Middle frontal gyrus (tissue), 1 donor: ENCODE measurements around the gene DIP2B.

Source experiments
- DNase-seq: peaks from one replicate; pipeline ENCODE4 v3.0.0-alpha.2; 2015; ENCODE audit warnings: low spot score; ENCODE audit errors: extremely low spot score

The DIP2B gene

GRCh38 chr12:50573271-50573670, 68.5 kb downstream of the DIP2B start:
- DNase-seq: no peak

- no peak for DNase-seq
These were observed 70.0 kb downstream of the DIP2B start for GRCh38 chr12:50574601-50575348.

- no peak for DNase-seq
These were observed 75.0 kb downstream of the DIP2B start for GRCh38 chr12:50579757-50580267.

DNA sequence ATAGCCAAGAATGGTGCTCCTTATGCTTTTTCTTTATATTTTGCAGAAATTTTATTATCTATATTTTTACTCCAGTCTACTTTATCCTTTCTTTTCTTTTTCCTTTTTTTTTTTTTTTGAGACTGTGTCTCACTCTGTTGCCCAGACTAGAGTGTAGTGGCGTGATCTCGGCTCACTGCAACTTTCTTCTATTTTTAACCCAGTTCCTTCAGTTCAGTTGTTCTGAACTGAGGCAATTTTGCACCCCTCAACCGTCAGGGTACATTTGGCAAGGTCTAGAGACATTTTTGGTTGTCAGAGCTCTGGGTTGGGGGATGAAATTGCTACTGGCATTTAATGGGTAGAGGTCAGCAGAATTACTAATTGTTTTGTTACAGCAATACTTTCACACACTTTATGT, 75.7 kb downstream of the DIP2B start:
- DNase-seq: no peak

GRCh38 chr12:50581226-50582184, 76.7 kb downstream of the DIP2B start:
- no peak for DNase-seq

DNA sequence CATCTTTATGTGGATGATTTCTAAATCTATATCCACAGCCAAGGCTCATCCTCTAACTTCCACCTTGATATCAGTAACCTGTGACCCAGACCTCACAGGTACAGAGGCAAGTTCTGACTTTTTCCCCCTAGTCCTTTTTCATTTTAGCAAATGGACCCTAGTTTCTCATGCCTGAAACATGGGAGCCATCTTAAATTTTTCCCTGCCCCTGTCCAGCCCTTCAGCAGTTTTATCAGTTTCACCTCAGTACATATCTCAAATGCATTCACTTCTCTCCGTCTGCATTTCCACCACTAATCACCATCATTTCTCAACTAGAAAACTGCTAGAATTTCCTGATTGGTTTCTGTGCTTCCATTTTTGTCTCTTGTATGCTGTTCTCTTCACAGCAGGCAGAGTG, 79.3 kb downstream of the DIP2B start:
- no peak for DNase-seq

- DNase-seq: no peak
These were observed 85.1 kb downstream of the DIP2B start for GRCh38 chr12:50589650-50590435.

GRCh38 chr12:50590869-50591268, 86.1 kb downstream of the DIP2B start:
- no peak for DNase-seq

DNA sequence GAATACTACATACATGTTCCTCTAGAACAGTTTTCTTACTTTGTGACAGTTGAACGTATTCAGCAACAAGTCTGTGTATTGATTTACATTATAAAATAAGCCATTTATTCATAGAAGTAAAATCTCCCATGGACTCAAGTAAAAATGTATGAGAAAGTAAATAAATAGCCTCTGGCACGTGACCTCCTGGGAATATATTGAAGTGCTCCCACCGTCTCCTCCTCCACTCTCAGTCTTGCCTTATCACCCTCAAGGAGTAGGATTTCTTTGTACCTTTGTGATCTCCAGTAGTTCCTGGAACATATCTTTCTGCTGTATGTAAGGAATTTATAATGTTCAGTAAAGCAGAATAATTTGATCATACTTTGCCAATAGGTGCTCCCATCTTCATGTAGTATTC, 90.9 kb downstream of the DIP2B start:
- no peak for DNase-seq

GRCh38 chr12:50597200-50598195, 92.7 kb downstream of the DIP2B start:
- no peak for DNase-seq

DNA sequence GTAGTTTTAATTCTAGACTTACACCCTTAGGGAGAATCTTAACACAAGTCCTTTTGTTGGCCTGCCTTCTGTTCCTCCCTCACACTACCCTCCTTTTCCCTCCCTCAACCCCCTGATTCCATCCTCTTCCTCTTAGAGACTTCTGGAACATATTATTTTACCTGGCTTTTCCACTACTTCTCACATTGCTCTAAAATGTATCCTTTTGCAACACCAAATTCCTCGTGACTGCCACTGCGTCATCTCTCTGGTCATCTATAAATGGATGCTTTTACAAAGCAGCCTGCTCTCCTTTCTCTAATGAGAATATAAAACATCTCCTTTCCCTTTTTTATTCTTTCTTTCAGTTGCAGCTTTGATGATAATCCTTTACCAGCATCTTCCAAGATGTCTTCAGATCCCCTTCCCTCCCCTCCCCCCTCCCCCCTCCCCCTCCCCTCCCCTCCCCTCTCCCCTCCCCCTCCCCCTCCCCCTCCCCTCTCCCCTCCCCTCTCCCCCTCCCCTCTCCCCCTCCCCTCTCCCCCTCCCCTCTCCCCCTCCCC, 93.6 kb downstream of the DIP2B start:
- DNase-seq: no peak

- no peak for DNase-seq
These were observed 94.7 kb downstream of the DIP2B start for GRCh38 chr12:50599366-50600095.

DNA sequence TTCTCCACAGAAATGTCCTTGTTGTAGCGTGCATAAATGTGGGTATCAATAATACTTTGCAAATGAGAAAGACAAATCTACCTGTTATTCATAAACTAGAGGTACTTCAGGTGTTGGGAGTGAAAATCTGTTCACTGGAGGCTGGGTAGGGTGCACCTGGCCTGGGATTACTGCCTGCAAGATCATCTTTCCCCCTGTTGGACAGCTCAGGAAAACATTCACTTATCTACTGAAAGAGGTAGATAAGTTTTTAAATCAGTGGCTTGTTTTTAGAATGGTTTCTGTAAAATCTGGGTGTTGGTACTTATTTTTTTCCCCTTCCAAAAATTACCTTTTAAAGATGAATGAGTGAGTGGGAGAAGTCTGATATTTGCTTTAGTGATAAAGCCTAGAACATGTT, 95.6 kb downstream of the DIP2B start:
- no peak for DNase-seq

DNA sequence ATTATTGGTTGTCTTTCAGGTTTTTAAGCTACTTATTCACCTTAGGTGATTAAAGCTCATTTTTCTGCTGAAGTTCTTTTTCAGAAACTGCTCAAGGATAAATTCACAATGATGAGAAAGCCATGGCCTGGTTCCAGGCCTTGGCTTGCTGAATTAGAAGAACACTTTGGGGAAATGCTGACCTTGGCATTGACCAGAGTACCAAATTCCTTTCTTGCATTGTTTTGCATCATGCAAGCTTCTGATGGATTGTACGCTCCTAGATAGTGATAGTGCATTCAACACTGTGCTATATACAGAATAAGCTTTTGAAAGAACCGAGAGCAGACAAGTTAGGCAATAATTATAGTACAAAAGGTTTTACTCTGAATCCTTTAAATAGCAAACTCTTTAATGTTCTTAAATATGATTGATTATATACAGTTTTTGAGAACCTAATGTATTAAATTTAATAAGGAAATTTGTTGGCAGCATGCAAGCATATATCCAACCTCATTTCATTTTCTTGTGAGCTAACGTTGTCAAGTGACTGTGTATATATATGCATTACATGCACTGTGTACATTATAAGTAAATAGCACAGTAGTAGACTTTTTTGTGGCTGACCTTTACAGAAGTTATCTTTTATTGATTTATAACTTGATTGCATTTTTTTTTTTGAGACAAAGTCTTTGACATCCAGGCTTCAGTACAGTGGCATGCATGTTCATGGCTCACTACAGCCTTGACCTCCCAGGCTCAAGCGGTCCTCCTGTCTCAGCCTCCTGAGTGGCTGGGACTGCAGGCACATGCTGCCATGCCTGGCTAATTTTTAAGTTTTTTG, 99.2 kb downstream of the DIP2B start:
- no peak for DNase-seq

DNA sequence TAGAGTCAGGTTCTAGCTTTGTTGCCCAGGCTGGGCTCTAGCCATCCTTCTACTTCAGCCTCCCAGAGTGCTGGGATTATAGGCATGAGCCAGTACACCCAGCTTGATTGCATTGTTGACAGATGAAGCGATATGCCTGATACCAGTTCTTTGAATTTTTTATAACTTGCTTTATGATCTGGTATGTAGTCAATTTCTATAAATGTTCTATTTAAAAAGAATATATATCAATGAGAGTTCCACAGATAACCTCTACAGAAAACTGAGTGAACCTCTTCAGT, 99.8 kb downstream of the DIP2B start:
- DNase-seq: no peak

- DNase-seq: no peak
These were observed 102.0 kb downstream of the DIP2B start for GRCh38 chr12:50606675-50607375.

- no peak for DNase-seq
These were observed 104.6 kb downstream of the DIP2B start for GRCh38 chr12:50609292-50609874.

GRCh38 chr12:50610171-50610570, 105.4 kb downstream of the DIP2B start:
- no peak for DNase-seq
